SK-N-SH (cell line): ENCODE results near the gene LAMTOR1. TPM values are rescaled to one million over a fixed set of nuclear protein-coding genes. Genes with fewer than 3 reads are reported as not detected.

ENCODE experiments used
- CTCF ChIA-PET: fragments of 300-600, 350-600 bp; formaldehyde crosslinking; extraction: SDS; loops from one replicate; lab custom pipeline; 2021; lab: Yijun Ruan, JAX
- POLR2A ChIA-PET: fragments of 350-600 bp; sonication (Branson Sonifier 250); formaldehyde crosslinking; extraction: SDS; loops from one replicate; lab custom pipeline; 2020; ENCODE audit warnings: antibody characterized with exemption, inconsistent platforms; lab: Yijun Ruan, JAX
- DNase-seq: peaks from one replicate; pipeline ENCODE4 v3.0.0; 2012
- H2AFZ ChIP-seq: fragments of 200-600 bp; sonication (generic); 2 replicates; pipeline ENCODE4 v1.8.1; 2016; ENCODE audit warnings: antibody characterized with exemption, mild to moderate bottlenecking, low read depth
- H3F3A ChIP-seq: fragments of 200-600 bp; sonication (generic); replicated peaks from 2 replicates; pipeline ENCODE3; 2016; ENCODE audit warnings: antibody characterized with exemption, mild to moderate bottlenecking; ENCODE audit not compliant: insufficient read depth
- H3K27ac ChIP-seq, 2 experiments: fragments of 200-500 bp in 1 of 2; fragments of 200-600 bp in 1 of 2; sonication (Bioruptor generic) in 1 of 2; sonication (generic), shearing (Covaris generic) in 1 of 2; 2 replicates each; pipeline versions ENCODE4 v1.5.1 to v1.6.1; 2014 to 2016; ENCODE audit warnings: low read depth in 2 of 2, inconsistent platforms in 1 of 2, low read length in 1 of 2, mild to moderate bottlenecking in 1 of 2, mixed read lengths in 1 of 2
- H3K27me3 ChIP-seq: fragments of 200-600 bp; sonication (generic), shearing (Covaris generic); 2 replicates; pipeline ENCODE4 v1.6.1; 2016; ENCODE audit warnings: mixed run types; ENCODE audit not compliant: insufficient read depth
- H3K36me3 ChIP-seq, 2 experiments: fragments of 200-500 bp in 1 of 2; fragments of 200-600 bp in 1 of 2; sonication (Bioruptor generic) in 1 of 2; sonication (generic) in 1 of 2; replicated peaks in 1 of 2; 2 replicates each; pipeline versions ENCODE3 to v1.5.1; 2014 to 2016; ENCODE audit warnings: low read length in 1 of 2, mild to moderate bottlenecking in 1 of 2; ENCODE audit not compliant: insufficient read depth in 2 of 2, control insufficient read depth in 1 of 2
- H3K4me1 ChIP-seq, 2 experiments: fragments of 200-500 bp in 1 of 2; fragments of 200-600 bp in 1 of 2; sonication (Bioruptor generic) in 1 of 2; sonication (generic), shearing (Covaris generic) in 1 of 2; 2 replicates each; pipeline versions ENCODE4 v1.5.1 to v1.6.1; 2014 to 2016; ENCODE audit warnings: low read depth in 1 of 2, low read length in 1 of 2, mixed run types in 1 of 2; ENCODE audit not compliant: insufficient read depth in 2 of 2, control insufficient read depth in 1 of 2
- H3K4me2 ChIP-seq: fragments of 200-600 bp; sonication (generic), shearing (Covaris generic); 2 replicates; pipeline ENCODE4 v1.6.1; 2017; ENCODE audit warnings: mixed run types
- H3K4me3 ChIP-seq, 2 experiments: fragments of 200-500 bp in 1 of 2; fragments of 200-600 bp in 1 of 2; sonication (Bioruptor generic) in 1 of 2; sonication (generic), shearing (Covaris generic) in 1 of 2; 2 replicates each; pipeline versions ENCODE4 v1.5.1 to v1.8.1; 2014 to 2016; ENCODE audit warnings: low read depth in 2 of 2, inconsistent platforms in 1 of 2, low read length in 1 of 2, mild to moderate bottlenecking in 1 of 2, mixed read lengths in 1 of 2, moderate library complexity in 1 of 2
- H3K79me2 ChIP-seq: fragments of 200-600 bp; sonication (generic); 2 replicates; pipeline ENCODE4 v1.8.1; 2017; ENCODE audit warnings: mild to moderate bottlenecking; ENCODE audit not compliant: insufficient read depth
- H3K9ac ChIP-seq: fragments of 200-600 bp; sonication (generic); 2 replicates; pipeline ENCODE4 v1.6.1; 2017; ENCODE audit warnings: mixed run types
- H3K9me2 ChIP-seq: fragments of 200-600 bp; sonication (generic); 2 replicates; pipeline ENCODE4 v1.6.1; 2017; ENCODE audit warnings: mixed run types
- H3K9me3 ChIP-seq: fragments of 200-600 bp; sonication (generic); 2 replicates; pipeline ENCODE4 v1.6.1; 2017; ENCODE audit warnings: mixed run types, mild to moderate bottlenecking, moderate library complexity
- H4K20me1 ChIP-seq: fragments of 200-600 bp; sonication (generic); 2 replicates; pipeline ENCODE4 v1.6.1; 2017; ENCODE audit warnings: mild to moderate bottlenecking, mixed run types; ENCODE audit not compliant: insufficient read depth
- ELF1 ChIP-seq: IDR thresholded peaks from 2 replicates; pipeline ENCODE4 v1.4.0; 2012
- EP300 ChIP-seq, 2 experiments: IDR thresholded peaks; 2 replicates each; pipeline versions ENCODE4 v1.4.0 to v1.6.1; 2012; ENCODE audit warnings: borderline replicate concordance in 1 of 2, low read depth in 1 of 2, low read length in 1 of 2
- EZH2phosphoT487 ChIP-seq: fragments of 200-600 bp; sonication (generic); IDR thresholded peaks from 2 replicates; pipeline ENCODE4 v1.6.1; 2017; ENCODE audit warnings: low read depth, mixed run types, mild to moderate bottlenecking, antibody characterized with exemption, moderate library complexity, borderline replicate concordance
- FOSL2 ChIP-seq: IDR thresholded peaks from 2 replicates; pipeline ENCODE4 v1.4.0; 2012; ENCODE audit warnings: low read depth, mild to moderate bottlenecking, moderate library complexity, borderline replicate concordance
- FOXM1 ChIP-seq: IDR thresholded peaks from 2 replicates; pipeline ENCODE4 v1.4.0; 2012; ENCODE audit warnings: low read depth, mild to moderate bottlenecking
- MXI1 ChIP-seq: IDR thresholded peaks from 2 replicates; pipeline ENCODE4 v1.6.1; 2012; ENCODE audit warnings: mild to moderate bottlenecking, low read depth, low read length, improper control_type of control experiment
- NRF1 ChIP-seq: IDR thresholded peaks from 2 replicates; pipeline ENCODE4 v1.6.1; 2012; ENCODE audit warnings: low read depth, mild to moderate bottlenecking, low read length
- POLR2AphosphoS5 ChIP-seq: IDR thresholded peaks from 2 replicates; pipeline ENCODE4 v1.6.1; 2012; ENCODE audit warnings: low read depth, low read length
- RAD21 ChIP-seq: IDR thresholded peaks from 2 replicates; pipeline ENCODE4 v1.6.1; 2012; ENCODE audit warnings: mild to moderate bottlenecking, low read length
- SMC3 ChIP-seq: IDR thresholded peaks from 2 replicates; pipeline ENCODE4 v1.6.1; 2012; ENCODE audit warnings: low read depth, low read length, improper control_type of control experiment
- TAF1 ChIP-seq: IDR thresholded peaks from 2 replicates; pipeline ENCODE4 v1.6.1; 2012; ENCODE audit warnings: low read depth, mild to moderate bottlenecking, low read length, moderate library complexity, borderline replicate concordance
- TCF12 ChIP-seq: IDR thresholded peaks from 2 replicates; pipeline ENCODE4 v1.4.0; 2012
- WGBS: methylation state at CpG from one replicate; pipeline ENCODE4 v1.1.6; 2017; ENCODE audit warnings: low lambda C conversion rate; 5-methylcytosine and 5-hydroxymethylcytosine counted together
- polyA plus RNA-seq, 3 experiments: library from polyadenylated mRNA; depleted of rRNA; stranded (reverse); fragments of >200 nt; gene quantifications; 2 replicates each; pipeline ENCODE4 v1.2.3, GENCODE V29; 2012
- TF ChIP-seq, protein P1 (sequence below): IDR thresholded peaks from 2 replicates; pipeline ENCODE4 v1.4.0; 2012; ENCODE audit warnings: low read depth

LAMTOR1 gene
- polyA plus RNA-seq, 1 of the 3 experiments (the other 2 are of a cell fraction), result 128 TPM

DNA sequence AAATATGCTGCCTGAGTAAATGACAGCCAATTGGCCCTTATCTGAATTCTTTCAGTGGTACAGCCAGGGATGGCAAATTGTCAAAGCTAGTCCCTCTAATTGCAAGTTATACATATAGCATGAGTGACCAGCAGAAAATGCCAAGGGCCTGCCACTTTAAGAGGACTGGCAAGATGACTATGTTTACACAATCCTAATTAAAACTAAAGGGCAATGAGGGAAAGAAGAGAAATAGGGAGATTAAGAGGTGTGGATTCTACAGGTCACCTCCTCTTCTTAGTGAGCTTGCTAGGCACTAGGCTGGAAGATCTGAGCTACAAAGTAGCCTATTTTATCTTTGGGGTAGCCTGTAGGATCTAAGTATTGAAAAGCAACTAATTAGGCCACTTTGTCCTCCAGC is 36.2 kb downstream of the LAMTOR1 start:
- Histone ChIP-seq H3K9me3 (no peaks in the 10 kb centered on the region), H4K20me1 (no peaks in the 10 kb centered on the region), H3K4me2 (0 out of 2 replicates have a peak overlapping the region, but pooled peaks have one; percentile 53), H3K27ac (peak overlapping the region in 1 of 2 experiments; percentile 24; a peak in 2 of 4 replicates), H3K4me3 (no peak overlapping the region), H3F3A (peaks cover 21% of the 10 kb centered on the region), H3K27me3 (no peaks in the 10 kb centered on the region), H3K79me2 (peaks cover 99% of the 10 kb centered on the region), H2AFZ (no peak overlapping the region), H3K36me3 (peaks cover 3 to 8% of the 10 kb centered on the region in 2 experiments), H3K9me2 (no peaks in the 10 kb centered on the region), H3K4me1 (peaks cover 16 to 43% of the 10 kb centered on the region in 2 experiments), H3K9ac (no peak overlapping the region)
- ChIA-PET POLR2A (interaction anchor here (0.5 to 0.6 kb wide), 2 partner anchors 29 to 52 kb away, joined by 3 read pairs; no protein-coding TSS in a partner anchor), CTCF (interaction anchor here (0.7 to 4.2 kb wide), 5 partner anchors 18 to 116 kb away, joined by 3 to 18 read pairs (median 3); no protein-coding TSS in a partner anchor)
- no peak for TF ChIP-seq FOXM1
- TF ChIP-seq FOSL2, result no peak
- TF ChIP-seq RAD21, result no peak
- no peak for TF ChIP-seq MXI1
- no peak for TF ChIP-seq ELF1
- TF ChIP-seq SMC3, result no peak
- no peak for TF ChIP-seq POLR2AphosphoS5
- no peak for TF ChIP-seq EZH2phosphoT487
- DNase-seq, result no peak

DNA sequence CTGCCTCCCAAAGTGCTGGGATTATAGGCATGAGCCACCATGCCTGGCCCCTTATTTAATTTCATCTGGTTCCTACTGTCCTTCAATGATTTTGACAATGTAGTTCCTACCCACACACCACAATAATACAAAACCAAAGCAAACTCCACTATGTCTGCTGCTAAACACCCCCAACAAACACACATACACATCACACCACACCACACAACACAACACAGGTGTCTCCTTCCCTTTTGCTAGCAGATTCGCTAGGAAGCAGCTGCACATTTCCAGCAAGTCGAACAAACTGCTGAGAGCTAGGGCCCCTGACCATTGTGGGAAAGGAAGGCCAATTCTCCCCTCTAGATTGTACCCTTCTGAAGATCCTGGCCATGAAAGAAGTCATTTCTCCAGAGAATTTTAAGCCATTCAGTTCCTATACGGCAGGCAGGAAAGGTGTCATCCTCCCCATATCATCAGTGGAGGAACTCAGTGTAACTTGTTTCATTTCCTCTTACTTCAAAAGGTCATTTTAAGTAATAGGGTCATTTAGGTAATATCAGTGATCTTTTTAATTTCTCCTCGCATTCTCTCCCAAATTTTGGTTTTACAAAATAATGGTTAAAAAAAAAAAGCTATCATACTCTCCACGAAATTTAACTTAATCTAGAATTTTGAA is 41.2 kb downstream of the LAMTOR1 start:
- Histone ChIP-seq H3K9ac (no peak overlapping the region), H2AFZ (no peak overlapping the region), H3K4me3 (no peak overlapping the region), H3K79me2 (peaks cover 91% of the 10 kb centered on the region)
- TF ChIP-seq TCF12, result no peak
- TF ChIP-seq TAF1, result no peak
- TF ChIP-seq NRF1, result no peak
- TF ChIP-seq, protein P1, sequence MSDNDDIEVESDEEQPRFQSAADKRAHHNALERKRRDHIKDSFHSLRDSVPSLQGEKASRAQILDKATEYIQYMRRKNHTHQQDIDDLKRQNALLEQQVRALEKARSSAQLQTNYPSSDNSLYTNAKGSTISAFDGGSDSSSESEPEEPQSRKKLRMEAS, result no peak
- no peak for TF ChIP-seq EP300 (IDR thresholded peaks at IDR 0.05; ENCODE audit: borderline replicate concordance in 1 of 2, low read depth in 1 of 2, low read length in 1 of 2)
- TF ChIP-seq, all 33 proteins: peak for 0
- Histone ChIP-seq H3K4me2 (no peak overlapping the region), H3K27me3 (no peaks in the 10 kb centered on the region), H3K36me3 (peaks cover 0 to 10% of the 10 kb centered on the region in 2 experiments), H3F3A (peaks cover 5% of the 10 kb centered on the region), H3K4me1 (peaks cover under 1% of the 10 kb centered on the region in 2 experiments; a peak in 2 of 4 replicates), H4K20me1 (no peaks in the 10 kb centered on the region), H3K27ac (no peak overlapping the region), H3K9me2 (no peaks in the 10 kb centered on the region), H3K9me3 (no peaks in the 10 kb centered on the region)
- POLR2A ChIA-PET, result interaction anchor here (0.9 kb wide), 1 partner anchor 11 kb away, joined by 4 read pairs; no protein-coding TSS in a partner anchor
- CTCF ChIA-PET, result interaction anchor here (0.8 to 1.3 kb wide), 4 partner anchors 13 to 83 kb away, joined by 3 to 5 read pairs (median 4); no protein-coding TSS in a partner anchor
- no peak for DNase-seq
- 97% methylated on average over 5 of the region's 5 CpGs for WGBS
